Hematopoietic multipotent progenitor cell treated with erythropoietin and hydrocortisone succinate and interleukin-3 and kit ligand, for 8 days (in vitro differentiated cells): ENCODE data around the gene SMPDL3A.
"Not testable (repeated sequence)": the region's sequence is repeated elsewhere in the genome, so short reads cannot be mapped to it uniquely, and the experiment has no call there.

Experiments used
- DNase-seq: peaks from one replicate; pipeline ENCODE4 v3.0.0-alpha.2; 2015

Gene SMPDL3A

GRCh38 chr6:122789182-122790027 lies at the start of gene SMPDL3A:
Gene SMPDL3A (plus strand): TSS chr6:122789258. CDS start chr6:122789347, 89 bp downstream.
- DNase-seq = peak; percentile 18

GRCh38 chr6:122740091-122740490 lies 49.0 kb upstream of the SMPDL3A start:
- peak; percentile 26 for DNase-seq

GRCh38 chr6:122740936-122741335 lies 48.1 kb upstream of the SMPDL3A start:
- DNase-seq = peak; percentile 37

GRCh38 chr6:122744247-122744646 lies 44.8 kb upstream of the SMPDL3A start:
- peak; percentile 17 for DNase-seq

- DNase-seq = not testable (repeated sequence)
Measured at GRCh38 chr6:122744856-122745255, 44.2 kb upstream of the SMPDL3A start.

GRCh38 chr6:122746688-122747087 lies 42.4 kb upstream of the SMPDL3A start:
- DNase-seq = no peak

- peak; percentile 32 for DNase-seq
Measured at GRCh38 chr6:122747573-122747972, 41.5 kb upstream of the SMPDL3A start.

- DNase-seq = not testable (repeated sequence)
Measured at GRCh38 chr6:122748945-122749344, 40.1 kb upstream of the SMPDL3A start.

- DNase-seq = no peak
Measured at GRCh38 chr6:122749451-122750050, 39.5 kb upstream of the SMPDL3A start.

GRCh38 chr6:122751326-122751725 lies 37.7 kb upstream of the SMPDL3A start:
- DNase-seq = no peak

- no peak for DNase-seq
Measured at GRCh38 chr6:122752459-122752858, 36.6 kb upstream of the SMPDL3A start.

GRCh38 chr6:122753000-122753687 lies 35.9 kb upstream of the SMPDL3A start:
- DNase-seq = peak; percentile 24

- no peak for DNase-seq
Measured at GRCh38 chr6:122753688-122754056, 35.4 kb upstream of the SMPDL3A start.

- no peak for DNase-seq
Measured at GRCh38 chr6:122754191-122754731, 34.8 kb upstream of the SMPDL3A start.

- no peak for DNase-seq
Measured at GRCh38 chr6:122755901-122756300, 33.2 kb upstream of the SMPDL3A start.

GRCh38 chr6:122758927-122759334 lies 30.1 kb upstream of the SMPDL3A start:
- DNase-seq = no peak

GRCh38 chr6:122760330-122760729 lies 28.7 kb upstream of the SMPDL3A start:
- no peak for DNase-seq

GRCh38 chr6:122766256-122766655 lies 22.8 kb upstream of the SMPDL3A start:
- no peak for DNase-seq

GRCh38 chr6:122770835-122771601 lies 18.0 kb upstream of the SMPDL3A start:
- DNase-seq = peak; percentile 25

- no peak for DNase-seq
Measured at GRCh38 chr6:122772724-122773415, 16.2 kb upstream of the SMPDL3A start.

- DNase-seq = no peak
Measured at GRCh38 chr6:122775975-122776374, 13.1 kb upstream of the SMPDL3A start.

- DNase-seq = no peak
Measured at GRCh38 chr6:122778302-122778701, 10.8 kb upstream of the SMPDL3A start.
